ENCODE results near the gene CNFN.

DNA sequence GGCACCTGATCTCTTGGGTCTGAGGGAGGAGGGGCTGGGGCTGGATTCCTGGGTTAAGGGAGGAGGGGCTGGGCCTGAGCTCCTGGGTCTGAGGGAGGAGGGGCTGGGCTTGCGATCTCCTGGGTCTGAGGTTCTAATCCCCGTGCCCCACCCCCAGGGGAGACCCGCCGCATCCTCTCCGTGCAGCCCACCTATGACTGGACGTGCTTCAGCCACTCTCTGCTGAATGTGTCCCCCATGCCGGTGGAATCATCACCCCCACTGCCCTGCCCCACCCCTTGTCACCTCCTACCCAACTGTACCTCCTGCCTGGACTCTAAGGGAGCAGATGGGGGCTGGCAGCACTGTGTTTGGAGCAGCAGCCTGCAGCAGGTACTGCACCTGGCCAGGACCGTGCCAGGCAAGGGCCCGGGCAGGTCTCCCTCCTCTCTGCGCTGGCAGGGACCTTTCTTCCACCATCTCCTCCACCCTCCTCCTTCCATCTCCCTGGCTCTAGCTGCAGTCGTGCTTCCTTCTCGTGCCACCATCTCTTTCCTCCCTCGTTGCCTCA is 27.1 kb downstream of the CNFN start:
- no peak for TF ChIP-seq POLR2A (IDR thresholded peaks at IDR 0.05)
- TF ChIP-seq, protein P1, sequence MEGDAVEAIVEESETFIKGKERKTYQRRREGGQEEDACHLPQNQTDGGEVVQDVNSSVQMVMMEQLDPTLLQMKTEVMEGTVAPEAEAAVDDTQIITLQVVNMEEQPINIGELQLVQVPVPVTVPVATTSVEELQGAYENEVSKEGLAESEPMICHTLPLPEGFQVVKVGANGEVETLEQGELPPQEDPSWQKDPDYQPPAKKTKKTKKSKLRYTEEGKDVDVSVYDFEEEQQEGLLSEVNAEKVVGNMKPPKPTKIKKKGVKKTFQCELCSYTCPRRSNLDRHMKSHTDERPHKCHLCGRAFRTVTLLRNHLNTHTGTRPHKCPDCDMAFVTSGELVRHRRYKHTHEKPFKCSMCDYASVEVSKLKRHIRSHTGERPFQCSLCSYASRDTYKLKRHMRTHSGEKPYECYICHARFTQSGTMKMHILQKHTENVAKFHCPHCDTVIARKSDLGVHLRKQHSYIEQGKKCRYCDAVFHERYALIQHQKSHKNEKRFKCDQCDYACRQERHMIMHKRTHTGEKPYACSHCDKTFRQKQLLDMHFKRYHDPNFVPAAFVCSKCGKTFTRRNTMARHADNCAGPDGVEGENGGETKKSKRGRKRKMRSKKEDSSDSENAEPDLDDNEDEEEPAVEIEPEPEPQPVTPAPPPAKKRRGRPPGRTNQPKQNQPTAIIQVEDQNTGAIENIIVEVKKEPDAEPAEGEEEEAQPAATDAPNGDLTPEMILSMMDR (IDR thresholded peaks at IDR 0.05): no peak
